ENCODE measurements around the gene ZNF470.

GRCh38 chr19:56596676-56597075, 29.4 kb downstream of the ZNF470 start:
- no peak for TF ChIP-seq CTCF (conservative IDR thresholded peaks at IDR 0.05)
- TF ChIP-seq ZFX (IDR thresholded peaks at IDR 0.05), result no peak

All from C4-2B (cell line).